K562 (cell line): ENCODE results near the gene ACSL3. TPM values are rescaled to one million over a fixed set of nuclear protein-coding genes. Genes with fewer than 3 reads are reported as not detected.

ENCODE experiments used
- CREB3L1 ChIP-seq: fragments of 450-650 bp; IDR thresholded peaks from 2 replicates; pipeline ENCODE4 v1.6.1; 2014; ENCODE audit warnings: low read depth, mild to moderate bottlenecking, moderate library complexity, borderline replicate concordance
- DPF2 ChIP-seq: fragments of 450-650 bp; IDR thresholded peaks from 2 replicates; pipeline ENCODE4 v1.6.1; 2016
- EHMT2 ChIP-seq: fragments of 450-650 bp; IDR thresholded peaks from 2 replicates; pipeline ENCODE4 v1.6.1; 2018; ENCODE audit warnings: antibody characterized with exemption
- FOXJ2 ChIP-seq: fragments of 200-800 bp; sonication (Bioruptor generic); IDR thresholded peaks from 2 replicates; pipeline ENCODE4 v1.6.1; 2016; ENCODE audit warnings: missing genetic modification characterization, missing compliant biosample characterization
- ID3 ChIP-seq, 2 experiments: fragments of 250-450 bp in 1 of 2; fragments of 450-650 bp in 1 of 2; sonication (Bioruptor Pico) in 1 of 2; IDR thresholded peaks; 2 replicates each; pipeline versions ENCODE4 v1.6.1 to v1.8.0; 2016 to 2021; ENCODE audit warnings: mild to moderate bottlenecking in 2 of 2, moderate library complexity in 2 of 2, missing compliant biosample characterization in 1 of 2, missing genetic modification characterization in 1 of 2
- MBD2 ChIP-seq: sonication (generic); IDR thresholded peaks from 2 replicates; pipeline ENCODE4 v1.6.1; 2016; ENCODE audit warnings: low read depth, borderline replicate concordance
- MCM5 ChIP-seq: fragments of 450-650 bp; IDR thresholded peaks from 2 replicates; pipeline ENCODE4 v1.6.1; 2016; ENCODE audit warnings: low read depth
- MLLT1 ChIP-seq, 2 experiments: fragments of 450-650 bp; IDR thresholded peaks; 2 replicates each; pipeline ENCODE4 v1.6.1; 2016
- NFIC ChIP-seq: fragments of 450-650 bp; IDR thresholded peaks from 2 replicates; pipeline ENCODE4 v1.6.1; 2017; ENCODE audit warnings: mild to moderate bottlenecking, inconsistent platforms
- RAD21 ChIP-seq, 2 experiments: fragments of 250-450 bp in 1 of 2; fragments of 450-650 bp in 1 of 2; sonication (Bioruptor Pico) in 1 of 2; formaldehyde crosslinking in 1 of 2; IDR thresholded peaks in 1 of 2; conservative IDR thresholded peaks in 1 of 2; 2 replicates each; pipeline versions ENCODE4 v1.4.0 to v1.8.0; 2020 to 2022; ENCODE audit warnings: mild to moderate bottlenecking in 2 of 2, moderate library complexity in 1 of 2
- RBBP5 ChIP-seq: fragments of 200-600 bp; sonication (generic); IDR thresholded peaks from 2 replicates; pipeline ENCODE4 v1.6.1; 2012; ENCODE audit warnings: borderline replicate concordance, mild to moderate bottlenecking, low read length, control low read depth, inconsistent platforms; ENCODE audit not compliant: insufficient read depth, poor library complexity, severe bottlenecking
- SMAD4 ChIP-seq: fragments of 250-450 bp; sonication (Bioruptor Pico); conservative IDR thresholded peaks from 2 replicates; pipeline ENCODE4 v1.8.0; 2021; ENCODE audit warnings: inconsistent platforms, mild to moderate bottlenecking, moderate library complexity
- TAL1 ChIP-seq: fragments of 450-650 bp; IDR thresholded peaks from 2 replicates; pipeline ENCODE4 v1.6.1; 2016; ENCODE audit warnings: mild to moderate bottlenecking
- UBTF ChIP-seq, 2 experiments: IDR thresholded peaks; 2 replicates each; pipeline ENCODE4 v1.6.1; 2012; ENCODE audit warnings: improper control_type of control experiment in 2 of 2, low read depth in 2 of 2, low read length in 2 of 2, borderline replicate concordance in 1 of 2
- VEZF1 ChIP-seq: fragments of 200-800 bp; sonication (Bioruptor generic); IDR thresholded peaks from 2 replicates; pipeline ENCODE4 v1.6.1; 2017; ENCODE audit warnings: missing genetic modification characterization, missing compliant biosample characterization
- YY1 ChIP-seq, 3 experiments: IDR thresholded peaks; 2 replicates each; pipeline ENCODE4 v1.6.1; 2011; ENCODE audit warnings: low read length in 2 of 3, mild to moderate bottlenecking in 2 of 3, moderate library complexity in 2 of 3, borderline replicate concordance in 1 of 3, control low read depth in 1 of 3, low read depth in 1 of 3; ENCODE audit not compliant: insufficient read depth in 3 of 3, insufficient replicate concordance in 2 of 3, control insufficient read depth in 1 of 3, insufficient read length in 1 of 3; ENCODE audit errors: extremely low read depth in 1 of 3
- ZBTB7A ChIP-seq: IDR thresholded peaks from 2 replicates; pipeline ENCODE4 v1.6.1; 2011; ENCODE audit warnings: low read depth, mild to moderate bottlenecking, low read length, moderate library complexity, borderline replicate concordance; ENCODE audit not compliant: control insufficient read depth
- ZNF764 ChIP-seq: fragments of 250-450 bp; sonication (Bioruptor Pico); IDR thresholded peaks from 2 replicates; pipeline ENCODE4 v1.4.0; 2020; ENCODE audit warnings: low read depth, mild to moderate bottlenecking, moderate library complexity
- polyA plus RNA-seq, 8 experiments: library from polyadenylated mRNA; depleted of rRNA in 4 of 8; stranded (reverse) in 5 of 8; unstranded in 3 of 8; fragments of >200 nt; fragmentation: Nextera tagmentation in 2 of 8; fragmentation: Illumina TruSeq in 1 of 8; extraction: Ambion mirVana in 2 of 8; extraction: Trizol in 1 of 8; gene quantifications; 2 replicates each; pipeline versions ENCODE4 v1.2.1 to v1.2.3, GENCODE V29; 2011 to 2014; ENCODE audit warnings: inconsistent platforms in 1 of 8, missing spikeins in 1 of 8
- total RNA-seq, 7 experiments: library from RNA; depleted of rRNA in 6 of 7; stranded (reverse); fragments of >200 nt in 6 of 7; fragmentation: Illumina TruSeq in 2 of 7; extraction: Trizol in 2 of 7; gene quantifications; 2 replicates each; pipeline versions ENCODE4 v1.2.1 to v1.2.3, GENCODE V29; 2011 to 2021; ENCODE audit warnings: low replicate concordance in 1 of 7

The ACSL3 gene
- total and polyA plus RNA-seq, 9 of the 15 experiments (the other 6 are each of a cell fraction or from before 2014, with no cell fraction given): 21.3 to 123 (median 85.2) TPM

- TF ChIP-seq NFIC: 0 out of 2 replicates have a peak, but pooled peaks have one; percentile 33
- TF ChIP-seq VEZF1 (CRISPR knock-in tag): peak; percentile 75
- TF ChIP-seq MBD2: peak; percentile 46; the same call in 1 of the 2 replicates
- peak in 2 of 3 experiments; percentile 54 for TF ChIP-seq YY1 (IDR thresholded peaks at IDR 0.05; ENCODE audit: borderline replicate concordance in 1 of 3, control insufficient read depth in 1 of 3, extremely low read depth in 1 of 3, insufficient read depth in 3 of 3, insufficient read length in 1 of 3, insufficient replicate concordance in 2 of 3, low read depth in 1 of 3, low read length in 2 of 3)
- TF ChIP-seq CREB3L1: peak; percentile 42; the same call in 1 of the 2 replicates
- no peak for TF ChIP-seq DPF2
- TF ChIP-seq FOXJ2 (tag): no peak
- TF ChIP-seq ZBTB7A: peak; percentile 74; the same call in 1 of the 2 replicates
- no peak for TF ChIP-seq TAL1
- TF ChIP-seq MCM5: no peak
- peak; percentile 44 to 46; a peak in 1 of 4 replicates for TF ChIP-seq MLLT1 (IDR thresholded peaks at IDR 0.05)
- peak; percentile 70 to 78; a peak in 3 of 4 replicates for TF ChIP-seq UBTF (IDR thresholded peaks at IDR 0.05; ENCODE audit: borderline replicate concordance in 1 of 2, low read depth in 2 of 2, low read length in 2 of 2)
- TF ChIP-seq RBBP5: peak; percentile 90
- TF ChIP-seq ZNF764 (CRISPR knock-in tag): no peak
- no peak for TF ChIP-seq ID3 (CRISPR knock-in tag; IDR thresholded peaks at IDR 0.05)
- no peak for TF ChIP-seq ID3 (tag; IDR thresholded peaks at IDR 0.05)
- TF ChIP-seq RAD21 (CRISPR knock-in tag; conservative IDR thresholded peaks at IDR 0.05 in 1 of 2, IDR thresholded peaks at IDR 0.05 in 1 of 2): 0 out of 4 replicates have a peak, but pooled peaks of 1 of the 2 experiments have one; percentile 1
- no peak for TF ChIP-seq EHMT2
- TF ChIP-seq SMAD4 (CRISPR knock-in tag): peak; percentile 89
Measured at GRCh38 chr2:222860740-222861410, at the start of gene ACSL3 (continued).
